Spleen (tissue), 7 donors: ENCODE measurements around the gene SNRNP27.

Source experiments
- POLR2AphosphoS5 ChIP-seq, 3 donors: sonication (generic); formaldehyde crosslinking; IDR thresholded peaks; one replicate each; pipeline ENCODE4 v1.5.1; 2017; ENCODE audit warnings: antibody characterized with exemption in 3 of 3
- TF ChIP-seq, protein P1 (sequence below), 11 experiments: fragments of 200-600 bp in 7 of 11; fragments of 450-650 bp in 4 of 11; sonication (generic) in 4 of 11; IDR thresholded peaks in 8 of 11; conservative IDR thresholded peaks in 3 of 11; 1 replicate in 7 of 11; 2 replicates in 4 of 11; pipeline versions ENCODE4 v1.4.0 to v1.8.0; 2016 to 2021; ENCODE audit warnings: antibody characterized with exemption in 11 of 11, inconsistent platforms in 4 of 11, mild to moderate bottlenecking in 1 of 11
- donor health status: DM: no; HTN: no; CAD: no; lungs with moderate emphysema.
- donor health status: DM: no; HTN: no; CAD: no.
- donor health status: DM: no; HTN: no; CAD: no.

DNA sequence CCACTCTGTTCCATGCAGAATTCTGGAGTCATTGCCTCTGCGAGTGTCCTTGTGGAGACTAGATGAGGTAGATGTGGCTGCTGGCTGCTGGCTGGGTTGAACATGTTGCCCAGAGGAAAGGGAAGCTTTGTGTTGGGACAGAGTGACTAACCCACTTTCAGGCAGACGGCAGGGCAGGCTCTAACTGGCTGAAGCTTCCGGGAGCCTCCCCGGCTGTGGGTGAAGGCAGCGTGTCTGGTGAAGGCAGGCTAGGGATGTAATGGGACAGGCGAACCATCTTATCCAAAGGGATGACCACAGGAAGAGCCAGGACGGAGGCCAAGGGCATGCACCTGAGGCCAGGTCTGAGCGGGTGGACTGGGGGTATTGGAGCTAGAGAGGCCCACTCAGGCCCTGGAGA is 51.7 kb downstream of the SNRNP27 start:
- TF ChIP-seq, protein P1, sequence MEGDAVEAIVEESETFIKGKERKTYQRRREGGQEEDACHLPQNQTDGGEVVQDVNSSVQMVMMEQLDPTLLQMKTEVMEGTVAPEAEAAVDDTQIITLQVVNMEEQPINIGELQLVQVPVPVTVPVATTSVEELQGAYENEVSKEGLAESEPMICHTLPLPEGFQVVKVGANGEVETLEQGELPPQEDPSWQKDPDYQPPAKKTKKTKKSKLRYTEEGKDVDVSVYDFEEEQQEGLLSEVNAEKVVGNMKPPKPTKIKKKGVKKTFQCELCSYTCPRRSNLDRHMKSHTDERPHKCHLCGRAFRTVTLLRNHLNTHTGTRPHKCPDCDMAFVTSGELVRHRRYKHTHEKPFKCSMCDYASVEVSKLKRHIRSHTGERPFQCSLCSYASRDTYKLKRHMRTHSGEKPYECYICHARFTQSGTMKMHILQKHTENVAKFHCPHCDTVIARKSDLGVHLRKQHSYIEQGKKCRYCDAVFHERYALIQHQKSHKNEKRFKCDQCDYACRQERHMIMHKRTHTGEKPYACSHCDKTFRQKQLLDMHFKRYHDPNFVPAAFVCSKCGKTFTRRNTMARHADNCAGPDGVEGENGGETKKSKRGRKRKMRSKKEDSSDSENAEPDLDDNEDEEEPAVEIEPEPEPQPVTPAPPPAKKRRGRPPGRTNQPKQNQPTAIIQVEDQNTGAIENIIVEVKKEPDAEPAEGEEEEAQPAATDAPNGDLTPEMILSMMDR (IDR thresholded peaks at IDR 0.05 in 8 of 11, conservative IDR thresholded peaks at IDR 0.05 in 3 of 11): no peak
- peak; percentile 36 to 68 (median 67) for TF ChIP-seq POLR2AphosphoS5 (IDR thresholded peaks at IDR 0.05)
